Measurements from ENCODE around the gene COL23A1.
A peak's percentile ranks its signal among the peaks of the same experiment; 100 is the strongest.

The COL23A1 gene

GRCh38 chr5:178470760-178471025 is 119.5 kb downstream of the COL23A1 start:
- DNase-seq = no peak

GRCh38 chr5:178469975-178470759 is 120.0 kb downstream of the COL23A1 start:
- DNase-seq = no peak

GRCh38 chr5:178469011-178469974 is 120.9 kb downstream of the COL23A1 start:
- DNase-seq = no peak

- DNase-seq = no peak
Observed at GRCh38 chr5:178468196-178468685, 122.0 kb downstream of the COL23A1 start.

- DNase-seq = no peak
Observed at GRCh38 chr5:178467568-178468195, 122.5 kb downstream of the COL23A1 start.

GRCh38 chr5:178467205-178467567 is 123.0 kb downstream of the COL23A1 start:
- DNase-seq = no peak

GRCh38 chr5:178466342-178466741 is 123.9 kb downstream of the COL23A1 start:
- DNase-seq = no peak

- no peak for DNase-seq
Observed at GRCh38 chr5:178465861-178466288, 124.3 kb downstream of the COL23A1 start.

- DNase-seq = no peak
Observed at GRCh38 chr5:178465228-178465860, 124.8 kb downstream of the COL23A1 start.

- DNase-seq = no peak
Observed at GRCh38 chr5:178464431-178465048, 125.7 kb downstream of the COL23A1 start.

- DNase-seq = no peak
Observed at GRCh38 chr5:178463321-178464155, 126.7 kb downstream of the COL23A1 start.

GRCh38 chr5:178462816-178463215 is 127.4 kb downstream of the COL23A1 start:
- DNase-seq = no peak

- no peak for DNase-seq
Observed at GRCh38 chr5:178462076-178462475, 128.1 kb downstream of the COL23A1 start.

- peak in 3 of 4 experiments; percentile 4 to 33 (median 8) for DNase-seq
Observed at GRCh38 chr5:178461004-178461730, 129.0 kb downstream of the COL23A1 start.

- DNase-seq = no peak
Observed at GRCh38 chr5:178460598-178460997, 129.6 kb downstream of the COL23A1 start.

- DNase-seq = no peak
Observed at GRCh38 chr5:178460174-178460573, 130.0 kb downstream of the COL23A1 start.

GRCh38 chr5:178458140-178458539 is 132.1 kb downstream of the COL23A1 start:
- no peak for DNase-seq

GRCh38 chr5:178457471-178457870 is 132.7 kb downstream of the COL23A1 start:
- DNase-seq = no peak

- no peak for DNase-seq
Observed at GRCh38 chr5:178455480-178455835, 134.7 kb downstream of the COL23A1 start.

GRCh38 chr5:178454821-178455479 is 135.2 kb downstream of the COL23A1 start:
- DNase-seq = no peak

Data from activated naive CD4-positive, alpha-beta T cell (primary cell).